HepG2 (cell line): ENCODE data around the gene UBQLN4. TPM values are rescaled to one million over a fixed set of nuclear protein-coding genes. Genes with fewer than 3 reads are reported as not detected.
A peak's percentile ranks its signal among the peaks of the same experiment; 100 is the strongest.

Source experiments
- ATF7-NPFF ChIP-seq: sonication (generic); formaldehyde crosslinking; IDR thresholded peaks from 2 replicates; pipeline ENCODE4 v1.8.1; 2023; ENCODE audit warnings: mild to moderate bottlenecking, low read depth, missing genetic modification reagents, moderate library complexity
- CREB1 ChIP-seq, 2 experiments: fragments of 450-650 bp in 1 of 2; IDR thresholded peaks; 2 replicates each; pipeline ENCODE4 v1.6.1; 2016 to 2017; ENCODE audit warnings: control low read depth in 1 of 2, mild to moderate bottlenecking in 1 of 2, missing compliant biosample characterization in 1 of 2, missing genetic modification characterization in 1 of 2
- EED ChIP-seq: sonication (generic); formaldehyde crosslinking; IDR thresholded peaks from 2 replicates; pipeline ENCODE4 v1.5.0; 2020; ENCODE audit warnings: mild to moderate bottlenecking, missing genetic modification reagents
- GATA4 ChIP-seq: sonication (generic); IDR thresholded peaks from 2 replicates; pipeline ENCODE4 v1.6.1; 2016; ENCODE audit warnings: antibody characterized with exemption, low read depth, borderline replicate concordance
- HDAC2 ChIP-seq: sonication (generic); formaldehyde crosslinking; IDR thresholded peaks from 2 replicates; pipeline ENCODE4 v1.4.0; 2020; ENCODE audit warnings: missing genetic modification reagents
- MAZ ChIP-seq, 2 experiments: sonication (generic) in 1 of 2; formaldehyde crosslinking in 1 of 2; IDR thresholded peaks; 2 replicates each; pipeline versions ENCODE4 v1.5.0 to v1.6.1; 2012 to 2020; ENCODE audit warnings: low read depth in 2 of 2, mild to moderate bottlenecking in 2 of 2, borderline replicate concordance in 1 of 2, improper control_type of control experiment in 1 of 2, low read length in 1 of 2, missing genetic modification reagents in 1 of 2, moderate library complexity in 1 of 2
- MED13 ChIP-seq: sonication (generic); formaldehyde crosslinking; IDR thresholded peaks from 2 replicates; pipeline ENCODE4 v1.5.0; 2020; ENCODE audit warnings: missing genetic modification reagents
- PRDM10 ChIP-seq: sonication (generic); formaldehyde crosslinking; IDR thresholded peaks from 2 replicates; pipeline ENCODE4 v1.4.0; 2020; ENCODE audit warnings: low read depth, missing genetic modification reagents
- RXRA ChIP-seq: sonication (generic); formaldehyde crosslinking; IDR thresholded peaks from 2 replicates; pipeline ENCODE4 v1.5.1; 2020; ENCODE audit warnings: missing genetic modification reagents
- RXRB ChIP-seq: IDR thresholded peaks from 2 replicates; pipeline ENCODE4 v1.6.1; 2016; ENCODE audit warnings: borderline replicate concordance, missing genetic modification reagents, missing compliant biosample characterization
- SCMH1 ChIP-seq: sonication (generic); formaldehyde crosslinking; IDR thresholded peaks from 2 replicates; pipeline ENCODE4 v1.9.0; 2021; ENCODE audit warnings: missing genetic modification reagents, mild to moderate bottlenecking, borderline replicate concordance
- ZMYM4 ChIP-seq: sonication (generic); formaldehyde crosslinking; IDR thresholded peaks from 2 replicates; pipeline ENCODE4 v1.8.1; 2023; ENCODE audit warnings: mild to moderate bottlenecking, missing genetic modification reagents
- ZNF276 ChIP-seq: sonication (generic); formaldehyde crosslinking; IDR thresholded peaks from 2 replicates; pipeline ENCODE4 v1.4.0; 2020; ENCODE audit warnings: mild to moderate bottlenecking, low read depth, missing genetic modification reagents
- ZNF382 ChIP-seq: sonication (generic); formaldehyde crosslinking; IDR thresholded peaks from 2 replicates; pipeline ENCODE4 v1.5.0; 2020; ENCODE audit warnings: missing genetic modification reagents, mild to moderate bottlenecking, borderline replicate concordance
- ZNF414 ChIP-seq: sonication (generic); formaldehyde crosslinking; IDR thresholded peaks from 2 replicates; pipeline ENCODE4 v1.5.0; 2020; ENCODE audit warnings: missing genetic modification reagents
- ZNF451 ChIP-seq: sonication (generic); formaldehyde crosslinking; IDR thresholded peaks from 2 replicates; pipeline ENCODE4 v1.5.0; 2020; ENCODE audit warnings: mild to moderate bottlenecking, missing genetic modification reagents
- ZNF501 ChIP-seq: sonication (generic); formaldehyde crosslinking; IDR thresholded peaks from 2 replicates; pipeline ENCODE4 v1.5.1; 2020; ENCODE audit warnings: mild to moderate bottlenecking, moderate library complexity, missing genetic modification reagents
- ZNF788 ChIP-seq: sonication (generic); formaldehyde crosslinking; IDR thresholded peaks from 2 replicates; pipeline ENCODE4 v1.5.0; 2020; ENCODE audit warnings: mild to moderate bottlenecking, missing genetic modification reagents, borderline replicate concordance
- polyA plus RNA-seq, 8 experiments: library from polyadenylated mRNA; depleted of rRNA in 3 of 8; stranded (reverse) in 7 of 8; unstranded in 1 of 8; fragments of >200 nt; fragmentation: Illumina TruSeq in 4 of 8; extraction: Trizol in 4 of 8; gene quantifications; 2 replicates each; pipeline versions ENCODE4 v1.2.1 to v1.2.3, GENCODE V29; 2011 to 2016; ENCODE audit warnings: low read depth in 4 of 8, missing spikeins in 1 of 8, mixed read lengths in 1 of 8; ENCODE audit not compliant: insufficient read depth in 1 of 8
- total RNA-seq, 5 experiments: library from RNA; depleted of rRNA; stranded (reverse); fragments of >200 nt; fragmentation: Illumina TruSeq; extraction: Trizol; gene quantifications; 2 replicates each; pipeline ENCODE4 v1.2.3, GENCODE V29; 2016; ENCODE audit warnings: low read depth in 1 of 5

The UBQLN4 gene
- total and polyA plus RNA-seq, 2 of the 13 experiments (the other 11 are each of a cell fraction or from before 2014, with no cell fraction given): 31.5 to 39.8 TPM

- TF ChIP-seq PRDM10 (CRISPR knock-in tag): no peak
- TF ChIP-seq MED13 (CRISPR knock-in tag): no peak
- no peak for TF ChIP-seq ZNF451 (CRISPR knock-in tag)
- peak; percentile 51; the same call in 1 of the 2 replicates for TF ChIP-seq ZMYM4
- TF ChIP-seq EED (CRISPR knock-in tag): peak; percentile 67; the same call in 1 of the 2 replicates
- TF ChIP-seq CREB1 (IDR thresholded peaks at IDR 0.05): 0 out of 2 replicates have a peak, but pooled peaks have one; percentile 46
- TF ChIP-seq CREB1 (CRISPR knock-in tag; IDR thresholded peaks at IDR 0.05): peak; percentile 90
- TF ChIP-seq ATF7-NPFF (CRISPR knock-in tag): peak; percentile 65; the same call in 1 of the 2 replicates
- no peak for TF ChIP-seq GATA4
- TF ChIP-seq ZNF276: no peak
- peak; percentile 26; the same call in 1 of the 2 replicates for TF ChIP-seq RXRB (CRISPR knock-in tag)
- TF ChIP-seq RXRA (CRISPR knock-in tag): 0 out of 2 replicates have a peak, but pooled peaks have one; percentile 58
- TF ChIP-seq ZNF382 (CRISPR knock-in tag): no peak
- peak; percentile 41; the same call in 1 of the 2 replicates for TF ChIP-seq HDAC2 (CRISPR knock-in tag)
- TF ChIP-seq ZNF501 (CRISPR knock-in tag): no peak; the same call in 1 of the 2 replicates
- TF ChIP-seq MAZ (IDR thresholded peaks at IDR 0.05; ENCODE audit: borderline replicate concordance, low read depth, low read length): no peak
- TF ChIP-seq MAZ (CRISPR knock-in tag; IDR thresholded peaks at IDR 0.05; ENCODE audit: low read depth): peak; percentile 60; the same call in 1 of the 2 replicates
- TF ChIP-seq ZNF788 (CRISPR knock-in tag): peak; percentile 67; the same call in 1 of the 2 replicates
- no peak for TF ChIP-seq ZNF414 (CRISPR knock-in tag)
- no peak for TF ChIP-seq SCMH1 (CRISPR knock-in tag)
Observed at GRCh38 chr1:156020293-156021092, 33.1 kb downstream of the UBQLN4 start, which contains the start of gene SSR2 (continued).
